ENCODE results near the gene MFAP3.
"Not testable (repeated sequence)": the region's sequence is repeated elsewhere in the genome, so short reads cannot be mapped to it uniquely, and the experiment has no call there.

MFAP3 gene

GRCh38 chr5:154055201-154055600 lies 16.4 kb downstream of the MFAP3 start:
- DNase-seq = no peak

GRCh38 chr5:154058055-154059038 lies 19.6 kb downstream of the MFAP3 start:
- no peak for DNase-seq

GRCh38 chr5:154059039-154059430 lies 20.3 kb downstream of the MFAP3 start:
- no peak for DNase-seq

- no peak for DNase-seq
These were observed 20.8 kb downstream of the MFAP3 start for GRCh38 chr5:154059583-154059982.

- DNase-seq = no peak
These were observed 21.8 kb downstream of the MFAP3 start for GRCh38 chr5:154060606-154061005.

- no peak for DNase-seq
These were observed 24.6 kb downstream of the MFAP3 start for GRCh38 chr5:154063372-154063771.

- DNase-seq = no peak
These were observed 27.2 kb downstream of the MFAP3 start for GRCh38 chr5:154065971-154066370.

- DNase-seq = not testable (repeated sequence)
These were observed 31.1 kb downstream of the MFAP3 start for GRCh38 chr5:154069854-154070253.

GRCh38 chr5:154071799-154072413 lies 33.1 kb downstream of the MFAP3 start:
- DNase-seq = no peak

GRCh38 chr5:154072414-154073171 lies 33.8 kb downstream of the MFAP3 start:
- peak; percentile 85 for DNase-seq

- DNase-seq = no peak
These were observed 37.6 kb downstream of the MFAP3 start for GRCh38 chr5:154076240-154076922.

- no peak for DNase-seq
These were observed 38.9 kb downstream of the MFAP3 start for GRCh38 chr5:154077696-154078095.

GRCh38 chr5:154078272-154078671 lies 39.5 kb downstream of the MFAP3 start:
- DNase-seq = no peak

- no peak for DNase-seq
These were observed 42.5 kb downstream of the MFAP3 start for GRCh38 chr5:154081246-154081645.

- no peak for DNase-seq
These were observed 45.4 kb downstream of the MFAP3 start for GRCh38 chr5:154084062-154084639.

GRCh38 chr5:154086146-154086545 lies 47.4 kb downstream of the MFAP3 start:
- no peak for DNase-seq

- DNase-seq = no peak
These were observed 47.9 kb downstream of the MFAP3 start for GRCh38 chr5:154086641-154087040.

- no peak for DNase-seq
These were observed 48.5 kb downstream of the MFAP3 start for GRCh38 chr5:154087260-154087659.

- no peak for DNase-seq
These were observed 50.0 kb downstream of the MFAP3 start for GRCh38 chr5:154088801-154089200.

- no peak for DNase-seq
These were observed 51.9 kb downstream of the MFAP3 start for GRCh38 chr5:154090656-154091055.

- peak; percentile 61 for DNase-seq
These were observed 53.8 kb downstream of the MFAP3 start for GRCh38 chr5:154092356-154093141.

- no peak for DNase-seq
These were observed 54.4 kb downstream of the MFAP3 start for GRCh38 chr5:154093142-154093532.

Measured in islet precursor cell (in vitro differentiated cells).